ENCODE results near the gene OR5B21. TPM values are rescaled to one million over a fixed set of nuclear protein-coding genes. Genes with fewer than 3 reads are reported as not detected.

OR5B21 gene
- polyA plus RNA-seq, 2 of the 4 experiments (the other 2 are of a cell fraction), result not detected

- ChIA-PET CTCF (interaction anchor here (0.9 to 3.5 kb wide), 13 partner anchors 7 to 1068 kb away, joined by 3 to 31 read pairs (median 6); no protein-coding TSS in a partner anchor), POLR2A (no interaction called here)
- no peak for TF ChIP-seq ATOH8 (CRISPR knock-in tag; IDR thresholded peaks at IDR 0.05; ENCODE audit: low read depth)
- TF ChIP-seq HDAC2 (IDR thresholded peaks at IDR 0.05), result no peak
- TF ChIP-seq MAX (IDR thresholded peaks at IDR 0.05), result no peak
- TF ChIP-seq CBX2 (IDR thresholded peaks at IDR 0.05; ENCODE audit: borderline replicate concordance, low read depth), result no peak
- no peak for TF ChIP-seq BCL3 (IDR thresholded peaks at IDR 0.05)
- no peak for TF ChIP-seq PBX3 (IDR thresholded peaks at IDR 0.05)
- no peak for TF ChIP-seq RCOR1 (IDR thresholded peaks at IDR 0.05; ENCODE audit: low read depth, low read length)
- TF ChIP-seq CTCF (IDR thresholded peaks at IDR 0.05), result no peak
- TF ChIP-seq ZFP36 (IDR thresholded peaks at IDR 0.05; ENCODE audit: borderline replicate concordance, partially characterized antibody), result no peak
- TF ChIP-seq HOXB5 (CRISPR knock-in tag; IDR thresholded peaks at IDR 0.05), result no peak
- no peak for TF ChIP-seq ELK1 (IDR thresholded peaks at IDR 0.05; ENCODE audit: low read depth, low read length)
- TF ChIP-seq TP53 (CRISPR knock-in tag; IDR thresholded peaks at IDR 0.05), result no peak
- no peak for TF ChIP-seq RFX5 (IDR thresholded peaks at IDR 0.05)
- TF ChIP-seq EHF (CRISPR knock-in tag; IDR thresholded peaks at IDR 0.05), result no peak
- no peak for TF ChIP-seq EHMT2 (IDR thresholded peaks at IDR 0.05; ENCODE audit: low read depth)
- no peak for TF ChIP-seq ZC3H11A (IDR thresholded peaks at IDR 0.05)
- TF ChIP-seq SMC3 (IDR thresholded peaks at IDR 0.05), result no peak
- ATAC-seq (no peak), FAIRE-seq (no peak), DNase-seq (ENCODE audit: low read depth in 1 of 2, low spot score in 1 of 2) (no peak)
- H3K27ac ChIP-seq, result no peak overlapping the region
- 0 out of 3 replicates have a peak, but pooled peaks cover 3% of the 10 kb centered on the region for H3K4me1 ChIP-seq
- WGBS (ENCODE audit: missing lambda C conversion rate), result 47% methylated on average over 6 of the region's 6 CpGs
- no peak overlapping the region for H3K4me2 ChIP-seq
- no peak overlapping the region for H3K4me3 ChIP-seq
- no peaks in the 10 kb centered on the region for H3K9me3 ChIP-seq
Measured at GRCh38 chr11:58525037-58525614, 17.2 kb upstream of the OR5B21 start.

- Histone ChIP-seq H3K4me2 (peak overlapping the region; percentile 69), H3K4me1 (0 out of 3 replicates have a peak, but pooled peaks cover 3% of the 10 kb centered on the region), H3K9me3 (no peaks in the 10 kb centered on the region), H3K4me3 (peak overlapping the region; percentile 19; the same call in 1 of the 3 replicates), H3K27ac (peak overlapping the region in 1 of 2 experiments; percentile 30; a peak in 1 of 6 replicates)
- ChIA-PET POLR2A (no interaction called here), CTCF (interaction anchor here (0.7 to 3.5 kb wide), 22 partner anchors 8 to 1067 kb away, joined by 3 to 31 read pairs (median 6); no protein-coding TSS in a partner anchor)
- FAIRE-seq (peak; percentile 46), ATAC-seq (peak; percentile 98 to 99), DNase-seq (ENCODE audit: low read depth in 1 of 2, low spot score in 1 of 2) (peak; percentile 71 to 85)
- 19% methylated on average over 7 of the region's 7 CpGs for WGBS (ENCODE audit: missing lambda C conversion rate)
- TF ChIP-seq HOXB13 (CRISPR knock-in tag; IDR thresholded peaks at IDR 0.05; ENCODE audit: low read depth) (no peak), USF2 (IDR thresholded peaks at IDR 0.05) (no peak), FOXS1 (CRISPR knock-in tag; IDR thresholded peaks at IDR 0.05) (no peak), RCOR1 (IDR thresholded peaks at IDR 0.05; ENCODE audit: low read depth, low read length) (no peak), E2F6 (IDR thresholded peaks at IDR 0.05; ENCODE audit: borderline replicate concordance, low read depth) (no peak), HEYL (CRISPR knock-in tag; IDR thresholded peaks at IDR 0.05) (no peak), GATA3 (IDR thresholded peaks at IDR 0.05; ENCODE audit: borderline replicate concordance) (no peak), RAD21 (conservative IDR thresholded peaks at IDR 0.05 in 1 of 2, IDR thresholded peaks at IDR 0.05 in 1 of 2) (peak; percentile 64 to 70), EHF (CRISPR knock-in tag; IDR thresholded peaks at IDR 0.05) (no peak), ZNF302 (CRISPR knock-in tag; IDR thresholded peaks at IDR 0.05) (no peak), MAZ (IDR thresholded peaks at IDR 0.05; ENCODE audit: borderline replicate concordance, low read depth, low read length) (no peak), POLR2A (IDR thresholded peaks at IDR 0.05; ENCODE audit: low read length) (no peak), CBX8 (IDR thresholded peaks at IDR 0.05) (no peak), POLR2AphosphoS2 (conservative IDR thresholded peaks at IDR 0.05; ENCODE audit: low read length) (no peak), SMC3 (IDR thresholded peaks at IDR 0.05) (peak; percentile 41; the same call in 2 of the 3 replicates)
Measured at GRCh38 chr11:58524232-58525036, 16.5 kb upstream of the OR5B21 start.
